Non-pigmented ciliary epithelial cell (primary cell): Measurements from ENCODE around the gene TNNI3K.
"Not testable (repeated sequence)": the region's sequence is repeated elsewhere in the genome, so short reads cannot be mapped to it uniquely, and the experiment has no call there.

ENCODE experiments used
- DNase-seq: peaks from one replicate; pipeline ENCODE4 v3.0.0-alpha.2; 2010; ENCODE audit warnings: low read depth

Gene TNNI3K, protein sequence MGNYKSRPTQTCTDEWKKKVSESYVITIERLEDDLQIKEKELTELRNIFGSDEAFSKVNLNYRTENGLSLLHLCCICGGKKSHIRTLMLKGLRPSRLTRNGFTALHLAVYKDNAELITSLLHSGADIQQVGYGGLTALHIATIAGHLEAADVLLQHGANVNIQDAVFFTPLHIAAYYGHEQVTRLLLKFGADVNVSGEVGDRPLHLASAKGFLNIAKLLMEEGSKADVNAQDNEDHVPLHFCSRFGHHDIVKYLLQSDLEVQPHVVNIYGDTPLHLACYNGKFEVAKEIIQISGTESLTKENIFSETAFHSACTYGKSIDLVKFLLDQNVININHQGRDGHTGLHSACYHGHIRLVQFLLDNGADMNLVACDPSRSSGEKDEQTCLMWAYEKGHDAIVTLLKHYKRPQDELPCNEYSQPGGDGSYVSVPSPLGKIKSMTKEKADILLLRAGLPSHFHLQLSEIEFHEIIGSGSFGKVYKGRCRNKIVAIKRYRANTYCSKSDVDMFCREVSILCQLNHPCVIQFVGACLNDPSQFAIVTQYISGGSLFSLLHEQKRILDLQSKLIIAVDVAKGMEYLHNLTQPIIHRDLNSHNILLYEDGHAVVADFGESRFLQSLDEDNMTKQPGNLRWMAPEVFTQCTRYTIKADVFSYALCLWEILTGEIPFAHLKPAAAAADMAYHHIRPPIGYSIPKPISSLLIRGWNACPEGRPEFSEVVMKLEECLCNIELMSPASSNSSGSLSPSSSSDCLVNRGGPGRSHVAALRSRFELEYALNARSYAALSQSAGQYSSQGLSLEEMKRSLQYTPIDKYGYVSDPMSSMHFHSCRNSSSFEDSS

DNA sequence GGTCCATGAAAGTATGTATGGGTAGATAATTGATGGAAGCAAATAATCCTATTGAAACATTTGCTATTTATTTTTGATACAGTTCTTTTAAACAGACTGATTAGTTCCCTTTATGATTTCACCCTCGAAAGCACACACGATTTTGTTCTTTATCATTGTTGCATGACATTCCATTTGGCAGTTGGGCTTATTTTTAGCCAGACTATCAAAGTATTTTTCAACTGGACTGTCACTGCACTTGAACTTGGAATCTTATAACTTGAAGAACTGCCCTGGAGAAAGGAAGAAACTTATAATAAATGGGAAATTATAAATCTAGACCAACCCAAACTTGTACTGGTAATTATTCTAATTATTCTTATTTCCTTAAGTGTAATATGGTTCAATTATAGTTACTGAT lies at the start of gene TNNI3K:
TSS of gene TNNI3K (plus strand) at position 235 of the 400 bp plus-strand sequence. CDS start at position 300, 65 bp downstream.
- no peak for DNase-seq

DNA sequence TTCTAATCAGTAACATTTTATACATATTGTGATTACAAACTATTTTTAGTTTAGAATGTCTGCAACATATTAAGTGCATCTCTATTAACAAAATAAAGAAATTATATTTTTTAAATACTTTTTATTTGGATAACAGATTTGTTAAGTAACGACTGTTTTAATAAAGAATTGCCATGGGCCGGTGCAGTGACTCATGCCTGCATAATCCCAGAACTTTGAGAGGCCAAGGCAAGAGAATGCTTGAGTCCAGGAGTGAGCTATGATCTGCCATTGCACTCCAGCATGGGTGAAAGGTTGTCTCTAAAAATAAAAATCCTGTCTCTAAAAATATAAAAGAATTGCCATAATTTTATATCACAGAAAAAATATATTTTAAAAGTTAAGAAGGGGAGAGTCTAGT lies 41.3 kb upstream of the TNNI3K start:
- DNase-seq: peak; percentile 38

DNA sequence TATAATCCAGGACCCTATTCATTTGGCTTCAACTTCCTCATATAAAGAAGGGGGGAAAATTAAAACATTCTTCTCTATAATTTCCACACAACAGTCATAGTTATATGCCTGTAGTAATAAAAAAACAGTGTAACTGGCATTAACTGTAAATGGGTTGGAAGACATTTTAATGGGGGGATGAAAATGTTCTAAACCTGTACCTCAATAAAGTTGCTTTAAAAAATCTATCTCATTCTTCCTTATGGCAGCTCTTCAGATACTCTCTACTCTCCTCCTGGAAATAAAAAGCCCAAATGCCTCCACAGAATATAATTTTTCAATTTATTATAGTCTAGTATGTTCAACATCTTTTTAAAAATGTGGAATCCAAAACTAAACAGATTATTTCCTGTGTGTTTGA lies 39.8 kb upstream of the TNNI3K start:
- DNase-seq: no peak

DNA sequence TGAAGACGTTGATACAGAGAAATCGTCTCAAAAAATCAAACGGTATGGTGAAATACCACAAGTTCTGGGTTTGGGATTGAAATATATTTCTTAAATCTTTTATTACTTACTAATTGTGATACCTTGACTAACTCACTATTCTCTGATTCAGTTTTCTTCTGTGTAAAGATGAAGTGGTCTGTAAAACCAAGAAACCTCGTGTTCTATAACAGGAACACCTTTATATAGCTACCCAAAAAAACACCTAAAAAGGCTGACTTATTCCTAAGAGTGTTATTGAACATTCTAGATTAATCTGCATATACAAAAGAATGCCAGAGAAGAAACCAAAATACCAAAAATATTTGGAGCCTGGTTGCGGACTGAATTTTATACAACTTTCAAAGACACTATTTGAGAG lies 37.9 kb upstream of the TNNI3K start:
- DNase-seq: no peak

- peak; percentile 76 for DNase-seq
Observed at GRCh38 chr1:74197657-74198552, 37.3 kb upstream of the TNNI3K start, which contains the start of the genes FPGT and LRRIQ3. FPGT (plus strand) TSS chr1:74198242; CDS start chr1:74198279, 37 bp downstream. LRRIQ3 (minus strand) TSS chr1:74198176; CDS start chr1:74183684, 14,492 bp downstream.

- no peak for DNase-seq
Observed at GRCh38 chr1:74199504-74199903, 35.7 kb upstream of the TNNI3K start.

- peak; percentile 17 for DNase-seq
Observed at GRCh38 chr1:74205266-74205665, 29.9 kb upstream of the TNNI3K start.

GRCh38 chr1:74215229-74215628 lies 20.0 kb upstream of the TNNI3K start:
- DNase-seq: no peak

- DNase-seq: no peak
Observed at GRCh38 chr1:74222701-74223100, 12.5 kb upstream of the TNNI3K start.

- no peak for DNase-seq
Observed at GRCh38 chr1:74223453-74223852, 11.7 kb upstream of the TNNI3K start.

GRCh38 chr1:74236440-74236839 lies 1.3 kb downstream of the TNNI3K start:
- DNase-seq: no peak

DNA sequence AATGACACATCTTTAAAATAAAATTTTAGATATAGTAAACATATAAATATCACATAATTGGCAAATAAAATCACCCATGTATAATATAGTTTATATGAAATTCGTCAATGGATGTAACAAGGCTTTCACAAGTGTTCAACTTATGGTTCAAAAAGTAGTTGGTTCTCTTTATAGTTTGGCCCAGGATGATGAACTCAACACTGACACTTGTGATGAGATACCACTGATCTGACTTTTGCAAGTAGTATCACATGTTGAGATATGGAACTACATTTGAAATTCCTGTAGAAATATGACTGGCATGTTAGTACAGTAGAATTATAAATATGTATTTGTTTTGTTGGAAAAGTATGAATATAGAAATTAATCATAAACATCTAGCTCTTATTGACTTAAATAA lies 1.8 kb downstream of the TNNI3K start:
- DNase-seq: no peak

DNA sequence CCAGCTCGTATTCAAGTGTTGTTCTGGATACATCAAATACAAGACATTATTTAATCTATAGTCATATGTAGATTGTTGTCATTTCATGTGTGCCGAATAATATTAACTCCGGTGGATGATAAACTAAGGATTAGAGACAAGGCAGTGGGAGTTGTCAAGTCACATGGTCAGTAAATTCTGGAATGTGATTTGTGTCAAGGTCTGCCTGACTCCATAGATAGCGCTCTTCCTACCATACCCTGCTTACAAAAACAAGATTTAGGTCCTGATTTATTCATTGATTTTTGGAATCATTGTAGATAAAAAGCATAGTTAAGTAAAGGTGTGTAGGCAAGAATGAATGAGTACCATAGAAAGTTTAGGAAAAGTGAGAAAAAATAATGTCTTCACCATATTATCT lies 2.6 kb downstream of the TNNI3K start:
- no peak for DNase-seq

GRCh38 chr1:74245168-74245772 lies 10.1 kb downstream of the TNNI3K start:
- no peak for DNase-seq

DNA sequence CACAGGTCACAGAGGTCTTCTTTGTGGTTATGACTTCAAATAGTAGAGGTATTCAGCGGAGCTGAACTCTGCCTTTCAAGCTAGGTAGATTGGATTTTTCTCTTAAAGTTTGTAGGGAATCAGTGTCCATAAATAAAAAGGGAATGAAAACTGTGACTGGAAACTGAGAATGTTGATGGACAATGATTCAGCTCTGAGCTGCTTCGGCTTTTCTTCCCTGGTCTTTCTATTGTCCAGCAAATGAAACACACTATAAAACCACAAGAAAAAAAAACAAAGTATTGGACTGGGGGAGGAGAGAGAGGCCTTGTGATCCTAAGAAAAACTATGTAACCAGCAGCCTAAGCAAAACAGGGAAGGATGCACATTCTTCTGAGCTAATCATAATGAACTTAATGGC lies 11.1 kb downstream of the TNNI3K start:
- DNase-seq: no peak

- no peak for DNase-seq
Observed at GRCh38 chr1:74247881-74248528, 12.8 kb downstream of the TNNI3K start.

DNA sequence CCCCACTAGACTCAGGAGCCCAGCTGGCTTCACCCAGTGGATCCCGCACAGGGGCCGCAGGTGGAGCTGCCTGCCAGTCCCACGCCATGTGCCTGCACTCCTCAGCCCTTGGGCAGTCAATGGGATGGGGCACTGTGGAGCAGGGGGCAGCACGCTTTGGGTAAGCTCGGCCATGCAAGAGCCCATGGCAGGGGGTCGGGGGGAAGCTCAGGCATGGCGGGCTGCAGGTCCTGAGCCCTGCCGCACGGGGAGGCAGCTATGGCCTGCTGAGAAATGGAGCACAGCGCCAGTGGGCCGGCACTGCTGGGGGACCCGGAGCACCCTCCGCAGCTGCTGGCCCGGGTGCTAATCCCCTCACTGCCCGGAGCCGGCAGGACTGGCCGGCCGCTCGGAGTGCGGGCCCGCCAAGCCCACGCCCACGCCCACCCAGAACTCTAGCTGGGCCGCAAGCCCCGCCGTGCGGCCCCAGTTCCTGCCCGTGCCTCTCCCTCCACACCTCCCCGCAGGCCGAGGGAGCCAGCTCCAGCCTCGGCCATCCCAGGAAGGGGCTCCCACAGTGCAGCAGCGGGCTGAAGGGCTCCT lies 18.1 kb downstream of the TNNI3K start:
- DNase-seq: not testable (repeated sequence)

DNA sequence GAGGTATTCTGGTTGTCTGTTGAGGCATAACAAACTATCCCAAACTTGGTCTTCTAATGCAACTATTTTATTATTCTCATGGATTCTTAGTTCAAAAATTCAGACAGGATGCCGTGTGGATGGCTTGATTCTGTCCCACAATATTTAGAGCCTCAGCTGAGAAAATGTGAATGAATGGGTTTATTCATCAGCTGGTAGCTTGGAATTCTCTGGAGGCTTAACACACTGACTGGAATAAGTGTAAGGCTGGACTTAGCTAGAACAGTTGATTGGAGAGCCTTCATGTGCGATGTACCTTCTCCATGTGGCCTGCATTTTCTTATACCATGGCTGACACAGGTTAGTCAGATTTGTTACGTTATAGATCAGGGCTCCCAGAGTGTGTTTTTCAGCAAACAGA lies 30.8 kb downstream of the TNNI3K start:
- DNase-seq: no peak

DNA sequence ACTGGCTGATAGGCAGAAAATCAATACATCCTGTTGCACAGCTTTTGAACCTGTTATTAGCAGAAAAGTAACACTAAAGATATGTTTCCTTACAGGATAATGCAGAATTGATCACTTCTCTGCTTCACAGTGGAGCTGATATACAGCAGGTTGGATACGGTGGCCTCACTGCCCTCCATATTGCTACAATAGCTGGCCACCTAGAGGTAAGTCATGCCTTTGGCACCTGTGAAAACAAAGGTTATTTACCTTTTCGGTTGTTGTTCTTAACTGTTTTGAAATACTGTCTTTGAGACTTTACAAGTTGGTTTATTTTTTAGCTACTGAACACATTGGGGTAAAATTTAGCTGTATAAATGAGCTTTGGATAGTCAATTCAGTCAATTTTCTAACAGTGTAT lies 36.3 kb downstream of the TNNI3K start:
- DNase-seq: no peak

GRCh38 chr1:74280642-74281396 lies 45.6 kb downstream of the TNNI3K start:
- no peak for DNase-seq
